Epithelial cell of prostate (primary cell): ENCODE data around the gene CUEDC1.

Experiments
- DNase-seq: peaks from one replicate; pipeline ENCODE4 v3.0.0-alpha.2; 2011; ENCODE audit warnings: low read depth, low spot score
- H3K27ac ChIP-seq: fragments of 450-650 bp; 2 replicates; pipeline ENCODE4 v1.5.1; 2017; ENCODE audit warnings: mild to moderate bottlenecking

CUEDC1 gene

DNA sequence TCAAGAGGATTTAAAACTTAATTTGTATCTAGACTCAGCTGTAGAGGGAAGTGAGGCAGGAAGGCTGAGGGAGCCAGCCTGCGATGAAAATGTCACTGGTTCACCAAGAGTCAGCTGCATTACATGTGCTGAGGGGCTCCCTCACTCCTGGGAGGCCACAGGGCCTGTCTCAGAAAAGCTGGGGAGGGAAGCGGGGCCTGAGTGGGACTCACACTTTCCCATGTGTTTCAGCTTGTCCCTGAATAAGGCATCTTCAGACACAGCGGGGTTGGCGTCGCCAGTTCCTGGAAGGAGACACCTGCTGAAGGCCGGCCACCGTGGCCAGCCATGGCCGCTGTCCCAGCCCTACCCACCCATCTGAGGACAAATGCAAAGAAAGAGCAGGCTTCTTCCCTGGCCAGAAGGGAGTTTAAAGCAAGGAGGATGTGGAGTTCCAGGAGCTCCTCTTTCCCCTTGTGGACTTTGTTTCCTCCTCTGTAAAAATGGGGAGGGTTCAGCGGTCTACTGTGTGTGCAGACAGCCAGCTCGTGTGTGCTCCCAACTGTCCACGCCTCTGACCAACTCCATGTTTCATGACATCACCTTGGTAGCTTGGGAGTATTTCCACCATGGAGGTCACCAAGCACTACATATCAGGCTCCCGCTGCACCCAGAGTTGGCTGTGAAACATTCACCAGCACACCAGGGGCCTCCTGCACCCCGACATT is 86.1 kb downstream of the CUEDC1 start:
- H3K27ac ChIP-seq, result peak overlapping the region; percentile 92
- no peak for DNase-seq

DNA sequence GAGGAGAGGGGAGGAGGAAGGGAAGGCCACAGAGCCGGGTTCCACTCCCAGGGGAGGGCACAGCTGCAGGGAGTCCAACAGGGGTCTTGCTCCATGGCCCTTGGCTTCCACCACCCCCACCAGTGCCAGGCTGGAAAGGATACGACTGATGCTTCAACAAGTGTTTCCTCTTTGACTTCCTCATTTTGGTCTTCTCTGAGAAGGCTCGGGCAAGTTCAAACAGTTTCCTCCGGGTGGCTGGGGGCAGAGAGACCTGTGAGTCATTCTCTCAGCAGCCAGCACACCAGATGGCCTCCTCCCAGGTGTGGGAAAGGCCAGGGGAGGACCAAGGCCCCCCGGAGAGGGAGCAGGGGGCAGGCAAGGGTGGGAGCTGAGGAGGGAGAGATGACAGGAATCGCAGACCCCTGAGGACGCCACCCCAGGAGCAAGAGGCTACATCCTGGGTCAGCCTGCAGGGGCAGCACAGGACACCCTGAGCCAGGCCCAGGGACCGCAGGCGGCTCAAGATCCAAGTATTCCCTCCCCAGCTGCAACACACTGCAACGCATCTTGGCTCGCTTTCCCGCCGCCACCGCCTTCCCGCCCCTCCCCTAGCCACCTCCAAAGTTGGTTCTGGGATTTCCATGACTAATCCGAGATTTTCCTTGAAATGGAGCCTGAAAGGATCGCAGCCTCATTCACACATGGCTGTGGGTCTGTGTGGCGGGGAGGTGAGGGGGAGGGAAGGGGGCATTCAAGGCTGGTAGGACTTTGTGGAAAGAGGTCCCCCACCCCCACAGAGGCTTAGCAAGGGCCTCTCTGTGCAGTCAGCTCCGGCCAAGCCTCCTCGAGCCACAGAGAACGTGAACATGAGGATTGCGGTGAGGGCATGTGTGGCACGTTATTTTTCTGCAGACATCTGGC is 87.0 kb downstream of the CUEDC1 start:
- H3K27ac ChIP-seq, result peak overlapping the region; percentile 92

DNA sequence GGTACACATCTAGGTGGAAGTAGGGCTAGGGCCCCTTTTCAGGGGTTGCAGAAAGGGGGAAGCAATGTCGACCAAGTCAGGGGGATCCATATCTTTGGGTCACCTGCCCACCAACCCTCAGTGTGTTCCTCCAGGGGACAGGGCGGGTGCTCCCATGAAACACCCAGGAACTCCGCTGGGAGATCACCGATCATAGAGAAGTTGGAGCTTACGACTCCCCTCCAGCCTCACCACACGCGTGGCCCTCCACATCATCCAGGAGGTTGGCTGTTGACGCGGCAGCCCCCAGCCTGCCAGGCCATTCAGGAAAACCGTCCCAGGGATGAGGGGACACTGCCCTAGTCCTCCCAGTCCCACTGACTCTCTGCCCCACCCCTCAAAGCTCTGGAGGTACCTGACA is 88.1 kb downstream of the CUEDC1 start:
- no peak for DNase-seq
- H3K27ac ChIP-seq, result peak overlapping the region; percentile 92

More for the DNA sequence above, 87.0 kb downstream of the CUEDC1 start:
- peak; percentile 71 for DNase-seq

DNA sequence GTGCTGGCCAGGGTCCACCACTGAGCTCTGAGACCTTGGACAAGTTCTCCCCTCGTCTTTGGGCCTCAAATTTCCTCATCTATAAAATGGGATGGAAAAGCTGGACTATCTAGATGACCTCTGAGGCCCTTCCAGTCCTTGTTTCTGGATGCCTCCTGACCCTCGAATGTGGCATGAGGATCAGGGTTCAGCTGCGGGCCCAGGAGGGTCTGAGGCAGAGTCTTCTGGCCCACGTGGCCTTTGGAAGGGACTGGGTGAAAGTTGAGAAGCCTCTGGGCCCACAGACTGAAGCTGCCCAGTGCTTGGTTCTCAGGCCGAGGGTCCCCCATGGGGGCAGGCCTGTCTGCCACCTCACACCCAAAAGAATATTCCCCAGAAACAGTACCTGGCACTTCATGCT is 88.5 kb downstream of the CUEDC1 start:
- H3K27ac ChIP-seq, result no peak overlapping the region
- no peak for DNase-seq

DNA sequence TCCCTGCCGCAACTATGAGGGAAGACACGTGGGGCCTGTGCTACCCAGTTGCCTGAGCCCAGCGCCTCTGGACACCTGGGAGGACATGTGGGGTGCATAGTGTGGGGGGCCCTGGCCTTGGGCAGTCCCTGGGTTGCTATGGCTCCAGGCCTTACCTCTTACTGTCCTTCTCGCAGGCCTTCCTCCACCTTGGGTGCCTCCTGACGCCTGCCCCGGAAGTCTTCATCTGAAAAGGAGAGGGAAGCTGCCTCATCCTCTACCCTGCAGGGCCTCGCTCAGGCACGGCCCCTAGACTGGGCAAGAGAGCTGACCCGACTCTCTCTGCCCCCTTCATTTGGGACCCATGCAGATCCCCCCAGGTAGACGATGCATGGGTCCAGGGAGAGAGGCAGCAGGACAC is 88.9 kb downstream of the CUEDC1 start:
- no peak for DNase-seq
- no peak overlapping the region for H3K27ac ChIP-seq

DNA sequence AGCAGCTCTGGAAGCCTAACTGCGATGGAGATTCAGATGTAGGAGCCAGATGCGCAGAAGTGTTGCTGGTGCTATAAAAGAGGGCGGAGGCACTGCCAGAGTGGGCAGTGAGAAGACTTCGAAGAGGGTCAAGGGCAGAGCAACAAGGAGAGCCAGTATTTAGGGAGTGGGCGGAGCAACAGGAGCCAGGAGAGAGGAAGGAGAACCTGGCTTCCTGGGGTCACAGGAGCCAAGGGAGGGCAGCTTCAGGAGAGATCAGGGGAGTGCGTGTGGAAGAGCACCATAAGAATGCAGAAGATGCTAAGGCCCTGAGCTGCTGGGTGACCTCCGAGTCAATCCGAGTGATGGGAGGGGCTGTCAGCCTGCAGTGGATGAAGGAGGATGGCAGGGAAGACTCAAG is 90.9 kb downstream of the CUEDC1 start:
- DNase-seq, result no peak

DNA sequence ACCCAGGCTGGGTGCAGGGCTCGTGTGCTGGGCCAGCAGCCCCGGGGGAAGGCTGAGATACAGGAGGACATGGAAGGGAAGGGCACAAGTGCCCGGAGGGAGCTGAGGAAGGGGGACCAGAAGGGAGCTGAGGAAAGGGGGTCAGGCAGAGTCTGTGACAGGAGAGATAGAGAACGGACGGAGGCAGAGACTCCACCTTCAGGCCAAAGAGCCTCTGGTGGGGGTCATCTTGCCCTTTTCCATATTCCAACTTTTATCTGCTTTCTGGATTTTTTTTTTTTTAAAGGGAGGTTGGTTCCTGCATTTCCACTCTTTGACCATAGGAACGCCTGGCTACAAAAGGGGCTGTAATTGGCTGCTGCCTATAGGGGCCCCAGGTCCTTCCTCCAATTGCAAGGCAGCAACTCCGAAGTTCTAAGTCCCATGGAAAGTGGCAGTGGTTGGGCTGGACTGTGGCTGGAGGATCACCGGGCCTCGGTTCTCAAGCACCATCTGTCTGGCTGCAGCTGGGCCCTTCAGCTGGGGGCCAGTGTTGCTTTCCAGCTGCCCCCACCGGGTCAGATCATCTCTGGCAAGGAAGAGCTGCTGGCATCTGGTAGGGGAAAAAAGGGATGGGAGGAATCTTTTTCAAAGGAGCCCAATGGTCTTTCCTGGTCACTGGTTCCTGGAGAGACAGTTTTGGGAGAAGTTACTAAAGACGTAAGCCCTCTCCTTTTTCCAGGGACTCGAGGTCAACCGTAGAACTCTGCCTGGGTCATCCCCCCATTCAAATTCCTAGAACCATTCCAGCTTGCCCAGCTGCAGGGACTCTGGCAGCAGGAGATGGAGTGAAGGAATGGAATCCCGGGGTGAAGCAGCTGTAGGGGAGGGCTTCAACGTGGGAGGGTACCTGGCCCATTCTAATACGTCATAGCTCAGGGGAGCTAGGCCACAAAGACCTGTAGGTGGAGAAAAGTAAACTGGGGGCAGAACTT is 92.2 kb downstream of the CUEDC1 start:
- no peak for DNase-seq
- H3K27ac ChIP-seq, result no peak overlapping the region

More for the DNA sequence above, 90.9 kb downstream of the CUEDC1 start:
- no peak overlapping the region for H3K27ac ChIP-seq

DNA sequence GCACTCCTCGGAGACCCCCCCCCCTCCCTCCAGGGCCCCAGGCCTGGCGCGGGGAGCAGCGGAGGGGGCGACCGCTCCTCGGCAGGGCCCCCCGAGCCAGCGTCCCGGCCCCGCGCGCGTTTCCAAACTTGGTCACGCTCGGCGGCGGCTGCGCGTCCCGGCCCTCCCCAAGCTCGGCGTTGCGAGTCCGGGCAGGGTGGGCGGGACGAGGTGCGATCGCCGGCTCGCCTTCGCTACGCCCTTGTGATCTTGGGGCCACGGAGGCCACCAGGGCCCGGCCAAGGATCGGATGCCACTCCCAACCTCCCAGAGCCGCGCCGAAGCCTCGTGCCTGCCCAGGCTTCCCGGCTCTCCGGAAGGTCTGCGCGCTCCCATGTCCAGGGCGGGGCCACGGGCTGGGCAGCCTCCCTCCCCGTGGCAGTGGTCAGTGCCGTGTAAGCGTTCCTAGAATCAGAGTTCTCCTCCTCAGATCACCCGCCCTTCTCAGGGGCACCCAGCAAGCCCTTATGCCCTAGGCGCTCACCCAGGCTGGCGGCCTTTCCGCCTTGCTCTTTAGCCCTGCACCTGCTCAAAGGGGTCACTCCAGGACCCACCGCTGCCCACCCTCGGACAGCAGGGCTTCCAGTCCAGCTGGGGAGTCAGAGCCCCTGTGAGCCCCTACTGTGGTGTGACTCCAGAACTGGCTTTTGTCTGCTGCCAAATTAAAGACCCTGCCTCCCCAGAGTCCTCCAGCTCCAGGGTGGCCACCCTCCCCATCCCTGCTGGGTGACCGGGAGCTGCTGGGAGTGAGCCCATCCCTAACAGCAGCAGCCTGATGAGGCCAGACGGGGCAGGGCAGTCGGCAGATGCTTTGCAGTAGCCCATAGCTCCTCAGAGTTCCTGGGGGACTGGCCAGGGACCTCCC is 93.2 kb downstream of the CUEDC1 start:
- no peak for DNase-seq
- H3K27ac ChIP-seq, result no peak overlapping the region

DNA sequence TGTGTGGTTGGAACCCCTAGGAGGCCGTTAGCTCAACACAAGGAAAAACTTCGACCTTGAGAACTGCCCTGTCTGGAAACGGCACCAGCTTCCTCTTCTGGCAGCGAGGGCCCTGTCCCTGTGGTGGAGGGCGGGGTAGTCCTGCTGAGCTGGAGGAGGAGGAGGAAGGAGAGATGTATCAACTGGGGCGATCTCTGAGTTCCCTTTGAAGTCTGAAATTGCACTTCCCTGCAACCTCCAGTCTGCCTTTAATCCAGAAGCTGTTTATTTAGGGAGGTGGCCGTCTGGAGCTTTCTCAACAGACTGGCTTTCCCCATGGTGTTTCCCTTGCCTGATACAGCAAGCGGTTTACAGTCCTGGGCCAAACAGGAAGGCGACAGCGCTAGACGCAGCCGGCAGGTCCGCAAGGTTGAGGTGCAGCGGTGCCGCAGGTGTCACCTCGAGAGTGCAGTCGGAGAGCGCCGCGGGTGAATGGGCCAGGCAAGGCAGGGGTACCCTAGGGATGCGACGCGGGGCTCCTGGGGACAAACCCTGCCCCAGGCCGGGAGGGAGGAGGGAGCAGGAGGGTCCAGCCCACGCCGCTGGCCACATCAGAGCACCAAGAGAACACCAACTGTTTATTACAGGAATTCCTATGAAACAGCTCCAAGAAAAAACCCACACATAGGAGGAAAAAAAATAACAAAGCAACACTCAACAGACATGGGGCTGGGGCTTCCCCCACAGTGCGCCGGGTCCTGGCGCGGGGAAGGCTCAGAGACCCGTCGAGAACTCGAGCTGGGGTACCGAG is 94.0 kb downstream of the CUEDC1 start:
- DNase-seq, result no peak
- H3K27ac ChIP-seq, result no peak overlapping the region

DNA sequence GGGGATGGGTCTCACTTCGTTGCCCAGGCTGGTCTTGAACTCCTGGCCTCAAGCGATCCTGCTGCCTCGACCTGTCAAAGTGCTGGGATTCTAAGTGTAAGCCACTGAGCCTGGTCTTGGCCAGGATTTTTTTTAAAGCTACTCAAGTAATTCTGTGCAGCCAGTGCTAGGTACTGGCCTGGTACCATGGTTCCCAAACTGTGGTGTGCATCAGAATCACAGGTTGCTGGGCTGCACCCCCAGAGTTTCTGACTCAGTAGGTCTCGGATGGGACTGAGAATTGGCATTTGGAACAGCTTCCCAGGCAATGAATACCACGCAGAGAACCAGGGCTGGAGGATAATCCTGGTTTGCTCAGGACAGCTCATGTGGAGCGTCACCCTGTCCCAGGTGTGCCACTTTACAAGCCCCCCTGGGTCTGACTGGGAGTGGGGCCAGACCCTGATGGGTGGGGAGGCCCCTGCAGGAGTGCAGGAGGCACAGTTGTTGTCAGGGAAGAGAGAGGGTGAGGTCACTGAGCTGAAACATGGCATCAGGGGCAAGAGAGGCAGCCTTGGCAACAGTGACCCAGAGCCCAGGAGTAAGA is 94.7 kb downstream of the CUEDC1 start:
- H3K27ac ChIP-seq, result no peak overlapping the region

DNA sequence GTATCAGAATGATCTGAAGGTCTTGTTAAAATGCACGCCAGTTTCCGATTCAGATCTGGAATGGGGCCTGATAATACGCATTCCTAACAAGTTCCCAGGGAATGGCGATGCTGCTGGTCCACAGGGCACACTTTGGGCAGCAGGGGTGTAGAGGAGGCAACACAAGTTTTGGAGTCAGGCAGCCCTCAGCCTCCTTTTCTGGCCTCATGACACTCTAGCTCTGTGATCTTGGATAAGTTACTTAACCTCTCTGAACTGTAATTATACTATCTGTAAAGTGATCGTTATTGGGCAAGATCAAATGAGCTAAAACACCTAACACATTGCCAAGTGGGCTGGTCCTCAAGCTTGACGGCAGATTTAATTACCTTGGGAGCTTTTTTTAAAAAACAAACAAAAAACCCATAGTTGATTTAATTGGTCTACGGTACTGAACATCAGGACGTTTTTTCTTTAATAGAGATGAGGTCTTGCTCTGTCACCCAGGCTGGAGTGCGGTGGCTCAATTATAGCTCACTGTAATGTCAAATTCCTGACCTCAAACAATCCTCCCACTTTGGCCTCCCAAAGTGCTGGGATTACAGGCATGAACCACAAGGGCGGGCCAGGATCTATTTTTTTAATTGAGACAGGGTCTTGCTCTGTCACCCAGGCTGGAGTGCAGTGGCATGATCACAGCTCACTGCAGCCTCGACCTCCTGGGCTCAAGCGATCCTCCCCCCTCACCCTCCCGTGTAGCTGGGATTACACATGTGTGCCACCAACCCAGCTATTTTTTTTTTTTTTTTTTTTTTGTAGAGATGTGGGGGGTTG is 95.4 kb downstream of the CUEDC1 start:
- H3K27ac ChIP-seq, result no peak overlapping the region
- no peak for DNase-seq

More for the DNA sequence above, 94.7 kb downstream of the CUEDC1 start:
- DNase-seq, result no peak

DNA sequence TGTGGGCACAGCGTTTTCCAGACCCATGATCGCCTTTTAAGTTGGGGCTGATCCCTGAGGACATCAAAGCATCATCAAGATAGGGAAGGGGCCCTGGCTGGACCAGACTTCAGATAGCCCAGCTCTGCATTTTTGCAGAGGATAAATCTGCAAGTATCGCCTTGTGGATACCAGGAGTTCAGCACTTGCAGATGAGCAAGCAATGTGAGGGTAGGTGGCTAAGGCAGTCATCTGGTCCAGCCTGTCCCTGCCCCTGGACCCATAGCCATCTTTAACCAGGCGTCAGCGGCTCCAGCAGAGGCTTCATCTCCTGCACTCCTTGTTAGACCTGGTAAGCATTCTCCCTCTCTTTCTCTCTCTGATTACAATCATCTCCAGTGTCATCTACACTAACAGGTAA is 96.4 kb downstream of the CUEDC1 start:
- no peak overlapping the region for H3K27ac ChIP-seq
- DNase-seq, result no peak

DNA sequence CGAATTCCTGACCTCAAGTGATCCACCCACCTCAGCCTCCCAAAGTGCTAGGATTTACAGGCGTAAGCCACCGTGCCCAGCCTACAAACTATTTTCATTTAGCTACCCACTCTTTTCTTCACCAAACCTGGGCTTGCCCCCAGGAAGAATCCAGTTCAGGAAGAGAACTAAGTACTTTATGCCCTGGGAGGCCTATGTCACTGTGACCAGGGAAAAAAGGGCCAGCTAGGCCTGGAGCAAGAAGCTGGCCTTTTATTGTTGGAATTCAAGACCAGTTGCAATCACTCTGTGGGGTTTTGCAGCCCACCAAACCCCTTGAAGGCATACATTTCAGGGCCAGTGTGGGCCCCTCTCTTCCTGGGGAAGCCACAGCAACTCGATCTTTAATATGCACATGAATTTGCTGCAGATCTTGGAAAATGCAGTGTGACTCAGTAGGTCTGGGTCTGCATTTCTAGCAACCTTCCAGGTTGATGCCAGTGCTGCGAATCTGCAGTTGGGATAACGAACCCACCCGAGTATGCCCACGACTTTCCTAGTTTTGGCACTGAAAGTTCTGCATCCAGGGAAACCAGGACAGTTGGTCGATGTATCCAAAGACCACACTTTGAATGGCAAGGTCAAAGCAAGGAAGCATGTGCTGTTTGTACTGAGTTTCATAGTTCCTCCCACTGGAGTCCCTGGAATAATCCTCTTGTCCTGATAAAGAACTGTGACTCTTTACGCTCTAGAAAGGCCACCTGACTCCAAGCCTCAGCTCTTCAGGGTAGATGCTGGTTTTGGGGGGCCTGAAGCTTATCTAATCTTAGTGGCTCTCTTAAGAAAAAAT is 98.2 kb downstream of the CUEDC1 start:
- DNase-seq, result no peak
- H3K27ac ChIP-seq, result no peak overlapping the region

DNA sequence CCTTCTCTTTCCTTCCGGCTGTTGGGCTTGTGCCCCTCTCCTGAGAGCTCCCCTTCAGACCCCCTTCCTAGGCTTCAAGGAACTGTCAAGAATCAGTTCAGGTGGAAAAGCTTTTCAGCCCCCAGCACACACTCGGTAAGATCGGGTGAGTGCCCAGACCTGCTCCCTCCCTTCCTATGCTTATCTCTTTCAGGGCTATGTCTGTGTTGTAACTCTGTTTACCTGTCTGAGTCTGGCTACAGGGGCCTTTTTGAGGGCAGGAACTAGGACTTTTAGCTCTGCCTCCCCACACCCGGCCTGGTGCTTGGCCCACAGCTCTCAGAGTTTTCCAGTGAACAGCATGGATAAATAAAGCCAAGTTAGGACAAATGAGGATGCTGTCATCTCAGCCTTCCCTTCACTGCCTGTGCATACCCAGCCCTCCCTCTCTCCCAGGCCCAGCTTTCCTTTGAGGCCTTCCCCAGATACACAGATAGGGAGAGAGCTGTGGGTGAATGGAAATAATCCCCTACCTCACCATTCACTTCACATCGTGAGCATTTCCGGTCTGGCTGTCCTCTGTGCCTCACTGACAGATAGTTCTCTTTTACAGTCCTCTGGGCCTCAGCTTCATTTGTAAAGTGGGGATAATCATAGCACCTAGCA is 99.7 kb downstream of the CUEDC1 start:
- no peak overlapping the region for H3K27ac ChIP-seq
- DNase-seq, result no peak

DNA sequence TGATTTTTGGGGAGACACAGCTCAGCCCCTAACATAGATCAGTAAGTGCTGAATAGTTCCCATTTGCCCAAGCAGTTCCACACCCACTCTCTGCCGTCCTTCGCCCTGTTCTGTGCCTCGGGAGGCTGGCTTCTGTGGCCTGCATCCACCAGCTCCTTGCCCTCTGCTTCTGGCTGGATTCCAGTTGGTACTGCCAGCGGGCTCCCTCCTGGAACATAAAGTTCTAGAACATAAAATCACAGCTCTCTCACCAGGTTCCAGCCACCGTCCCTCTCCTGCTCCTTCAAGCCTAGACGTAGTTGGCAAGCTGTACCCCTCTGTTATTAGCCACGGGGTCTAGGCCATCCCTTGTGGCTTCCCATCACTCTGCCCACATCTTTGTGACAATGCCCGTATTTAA is 101.5 kb downstream of the CUEDC1 start:
- no peak overlapping the region for H3K27ac ChIP-seq
- DNase-seq, result no peak

DNA sequence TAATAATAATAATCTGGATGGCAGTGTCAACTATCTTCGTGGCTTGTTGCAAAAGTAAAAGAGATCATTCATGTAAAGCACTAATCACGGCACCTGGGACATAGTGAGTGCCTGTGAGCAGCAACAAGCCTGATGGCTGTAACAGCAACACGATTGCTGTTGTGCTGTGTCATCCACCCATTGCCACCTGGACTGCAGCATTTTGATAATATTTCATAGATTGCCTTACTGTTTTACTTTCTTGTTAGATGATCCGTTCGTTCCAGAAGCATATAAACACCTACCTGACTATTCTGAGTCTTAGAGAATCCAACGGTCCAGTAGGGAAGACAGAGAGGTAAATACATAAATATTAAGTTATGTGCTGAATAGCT is 102.3 kb downstream of the CUEDC1 start:
- H3K27ac ChIP-seq, result no peak overlapping the region
- DNase-seq, result no peak
